Adrenal gland (tissue), 12 donors: ENCODE data around the gene MISP. TPM values are rescaled to one million over a fixed set of nuclear protein-coding genes. Genes with fewer than 3 reads are reported as not detected.

Experiments
- DNase-seq, 7 donors: peaks; one replicate each; pipeline ENCODE4 v3.0.0-alpha.2; 2019 to 2020
- H3K27ac ChIP-seq, 5 donors: fragments of 200-600 bp; sonication (generic) in 4 of 5; 1 replicate in 3 of 5; 2 replicates in 2 of 5; pipeline versions ENCODE4 v1.5.1 to v1.8.0; 2016 to 2020; ENCODE audit warnings: mild to moderate bottlenecking in 1 of 5
- H3K27me3 ChIP-seq: fragments of 200-600 bp; 2 replicates; pipeline ENCODE4 v1.8.0; 2021
- H3K36me3 ChIP-seq, 2 donors: fragments of 200-600 bp; replicated peaks in 1 of 2; 1 replicate in 1 of 2; 2 replicates in 1 of 2; pipeline versions ENCODE4 v1.5.1 to v1.8.0; 2018 to 2022
- H3K4me1 ChIP-seq, 2 donors: fragments of 200-600 bp; replicated peaks in 1 of 2; 1 replicate in 1 of 2; 2 replicates in 1 of 2; pipeline versions ENCODE4 v1.5.1 to v1.8.0; 2018 to 2021
- H3K4me3 ChIP-seq, 4 donors: fragments of 200-600 bp; sonication (generic) in 3 of 4; one replicate each; pipeline ENCODE4 v1.5.1; 2016 to 2018
- H3K9me3 ChIP-seq, 3 donors: fragments of 200-600 bp; sonication (generic) in 1 of 3; replicated peaks in 1 of 3; 1 replicate in 2 of 3; 2 replicates in 1 of 3; pipeline versions ENCODE4 v1.5.1 to v1.8.0; 2016 to 2021
- CTCF ChIP-seq, 6 experiments: fragments of 450-650 bp in 4 of 6; fragments of 200-600 bp in 2 of 6; sonication (generic) in 1 of 6; IDR thresholded peaks; 1 replicate in 5 of 6; 2 replicates in 1 of 6; pipeline versions ENCODE4 v1.5.1 to v1.8.0; 2016 to 2021; ENCODE audit warnings: antibody characterized with exemption in 6 of 6, mild to moderate bottlenecking in 2 of 6, moderate library complexity in 1 of 6
- POLR2A ChIP-seq, 2 donors: fragments of 450-650 bp; IDR thresholded peaks; one replicate each; pipeline ENCODE4 v1.6.1; 2017; ENCODE audit warnings: antibody characterized with exemption in 2 of 2, mild to moderate bottlenecking in 2 of 2, moderate library complexity in 1 of 2
- WGBS, 4 donors: extraction: QIAGEN DNeasy Blood & Tissue Kit in 2 of 4; methylation state at CpG; one replicate each; pipeline versions ENCODE4 v1.1.5 to v1.1.7; 2013 to 2017; 5-methylcytosine and 5-hydroxymethylcytosine counted together
- intact Hi-C, 2 donors: fragments of 100-400 bp; cut with DNase I; formaldehyde crosslinking; loops; one replicate each; pipeline versions ENCODE4 v1.14.1 to v1.15.0; 2022 to 2023
- polyA plus RNA-seq, 3 donors: library from polyadenylated mRNA; stranded (reverse); fragments of 200-250 nt in 2 of 3; fragments of 350-450 nt in 1 of 3; fragmentation: Illumina TruSeq in 1 of 3; extraction: RNeasy Lipid Tissue Mini Kit (QIAGEN cat#74804) in 1 of 3; gene quantifications; one replicate each; pipeline ENCODE4 v1.2.3, GENCODE V29; 2013 to 2014
- total RNA-seq, 9 donors: library from RNA; depleted of rRNA in 4 of 9; stranded (reverse); fragments of >200 nt in 4 of 9; fragments of 120-200 nt in 1 of 9; fragmentation: NEBNext Ultra II Directional in 1 of 9; extraction: Animal tissue kit (Norgen Biotek cat#: 25700) in 1 of 9; gene quantifications; one replicate each; pipeline versions ENCODE4 v1.1.0 to v1.2.4, GENCODE V29; 2013 to 2023
- donor health status: healthy with polysubstance abuse.
- donor health status: Bipolar disorder and iron deficiency.
- donor health status: DM: yes; HTN: yes; CAD: no.
- donor health status: DM: no; HTN: no; CAD: no.
- donor health status: DM: no; HTN: no; CAD: no.
- donor health status: DM: yes; HTN: yes; CAD: no.

MISP gene
- total and polyA plus RNA-seq, 12 donors, result 0.06 to 0.43 (median 0.11) TPM; not detected in 6

DNA sequence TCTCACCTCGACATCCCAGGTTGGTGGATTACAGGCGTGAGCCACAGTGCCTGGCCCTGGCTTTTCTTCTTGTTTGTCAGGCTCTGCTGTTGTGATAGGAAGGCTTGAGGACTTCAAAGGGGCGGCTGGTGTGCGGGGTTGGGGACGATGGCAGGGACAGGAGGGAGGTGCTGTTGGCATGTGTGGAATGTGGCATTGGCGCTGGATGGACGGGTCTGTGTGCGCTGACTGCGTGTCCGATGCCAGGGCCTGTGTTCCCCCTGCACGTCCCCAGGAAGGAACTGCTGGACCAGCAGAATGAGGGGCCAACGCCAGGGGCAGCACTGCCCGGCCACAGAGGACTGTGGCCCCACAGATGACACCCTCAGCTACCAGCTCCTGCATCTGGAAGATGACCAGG is 33.6 kb downstream of the MISP start:
- TF ChIP-seq POLR2A (IDR thresholded peaks at IDR 0.05) (no peak), CTCF (IDR thresholded peaks at IDR 0.05) (no peak)
- H3K4me1 ChIP-seq, result peaks cover 0 to 13% of the 10 kb centered on the region in 2 donors
- DNase-seq, result no peak
- 66 to 82% (median 79%) methylated on average over 12 to 13 of the region's 13 CpGs for WGBS, 4 donors
- H3K27ac ChIP-seq, result peak overlapping the region in 1 of 5 donors; percentile 58
- H3K4me3 ChIP-seq, result no peak overlapping the region
- intact Hi-C loops, result no loop called here
- H3K27me3 ChIP-seq, result no peaks in the 10 kb centered on the region
- H3K9me3 ChIP-seq, result no peaks in the 10 kb centered on the region
- H3K36me3 ChIP-seq, result no peaks in the 10 kb centered on the region

DNA sequence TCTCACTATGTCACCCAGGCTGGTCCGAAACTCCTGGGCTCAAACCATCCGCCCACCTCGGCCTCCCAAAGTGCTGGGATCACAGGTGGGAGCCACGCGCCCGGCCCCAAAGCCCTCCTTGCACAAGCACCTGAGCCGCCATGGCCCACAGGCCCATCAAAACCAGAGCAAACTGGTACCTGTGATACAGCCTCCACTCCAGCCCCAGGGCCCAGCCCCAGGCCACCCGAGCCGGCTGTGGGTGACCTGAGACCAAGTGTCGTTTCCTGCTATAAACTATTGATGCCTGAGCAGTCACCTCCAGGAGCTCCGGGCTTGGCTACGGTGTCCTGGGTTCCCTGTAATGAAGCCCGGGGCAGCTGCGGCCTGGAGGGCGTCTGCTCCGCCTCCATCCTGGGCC is 36.6 kb downstream of the MISP start:
- H3K36me3 ChIP-seq, result no peaks in the 10 kb centered on the region
- no peak overlapping the region for H3K4me3 ChIP-seq
- H3K27ac ChIP-seq, result peak overlapping the region in 2 of 5 donors; percentile 29 to 30
- H3K4me1 ChIP-seq, result peaks cover 0 to 17% of the 10 kb centered on the region in 2 donors
- WGBS, 4 donors, result 83 to 95% (median 89%) methylated on average over 9 to 16 of the region's 16 CpGs
- no peaks in the 10 kb centered on the region for H3K9me3 ChIP-seq
- intact Hi-C loops, result no loop called here
- TF ChIP-seq CTCF (IDR thresholded peaks at IDR 0.05) (no peak), POLR2A (IDR thresholded peaks at IDR 0.05) (no peak)
- DNase-seq, result no peak
- no peaks in the 10 kb centered on the region for H3K27me3 ChIP-seq

DNA sequence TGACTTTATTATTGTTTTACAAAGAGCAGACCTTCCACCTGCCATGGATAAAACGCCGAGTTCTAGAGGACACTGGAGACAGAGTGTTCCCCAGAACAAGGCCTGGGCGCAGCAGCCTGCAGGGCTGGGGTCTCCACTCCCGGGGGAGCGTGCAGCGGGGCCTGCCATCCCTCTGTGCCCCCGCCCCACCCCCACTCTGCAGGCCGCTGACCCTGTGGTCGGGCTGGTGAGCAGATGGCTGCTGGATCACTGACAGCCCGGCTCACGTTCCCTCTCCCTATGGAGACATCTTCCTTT is 37.7 kb downstream of the MISP start:
- no peak for DNase-seq
- H3K4me1 ChIP-seq, result peaks cover 0 to 17% of the 10 kb centered on the region in 2 donors
- no peaks in the 10 kb centered on the region for H3K27me3 ChIP-seq
- H3K27ac ChIP-seq, result peak overlapping the region in 3 of 5 donors; percentile 48 to 86 (median 77)
- WGBS, 4 donors, result 54 to 71% (median 61%) methylated on average over 3 to 11 of the region's 11 CpGs
- no peak overlapping the region for H3K4me3 ChIP-seq
- TF ChIP-seq CTCF (IDR thresholded peaks at IDR 0.05) (no peak), POLR2A (IDR thresholded peaks at IDR 0.05) (no peak)
- no peaks in the 10 kb centered on the region for H3K9me3 ChIP-seq
- intact Hi-C loops, result no loop called here
- H3K36me3 ChIP-seq, result no peaks in the 10 kb centered on the region

DNA sequence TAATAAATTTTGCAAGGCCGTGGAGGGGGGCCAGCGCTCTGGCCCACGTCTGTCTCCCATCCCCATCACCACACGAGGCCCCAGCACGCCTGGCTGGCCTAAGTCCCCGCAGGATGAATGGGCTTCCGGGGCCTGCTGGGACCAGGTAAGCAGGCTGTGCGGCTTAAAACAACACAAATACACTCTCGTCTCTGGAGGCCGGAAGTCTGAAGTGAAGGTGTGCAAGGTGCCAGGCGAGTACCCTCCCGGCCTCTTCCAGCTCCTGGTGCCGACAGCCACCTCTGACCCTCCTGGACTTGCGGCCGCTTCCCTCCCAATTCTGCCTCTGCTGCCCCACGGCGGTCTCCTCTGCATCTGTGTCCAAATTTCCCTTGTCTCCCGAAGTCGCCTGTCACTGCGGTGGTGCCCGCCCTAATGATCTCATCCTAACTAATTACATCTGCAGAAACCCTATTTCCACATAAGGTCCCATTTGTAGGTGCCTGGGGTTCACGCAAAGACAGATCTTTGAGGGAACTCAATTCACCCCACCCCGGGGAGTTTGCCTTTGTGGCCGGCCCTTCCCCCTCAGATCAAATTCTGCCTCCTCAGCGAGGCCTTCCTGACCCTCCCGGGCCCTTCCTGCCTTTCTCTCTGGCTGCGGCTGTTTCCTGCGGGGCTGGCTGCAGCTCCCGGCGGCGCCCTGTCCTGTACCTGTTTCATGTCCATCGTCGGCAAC is 38.2 kb downstream of the MISP start:
- 48 to 63% (median 53%) methylated on average over 23 to 33 of the region's 33 CpGs for WGBS, 4 donors
- Histone ChIP-seq H3K4me3 (no peak overlapping the region), H3K27me3 (no peaks in the 10 kb centered on the region), H3K27ac (peak overlapping the region in 3 of 5 donors; percentile 48 to 86 (median 77)), H3K4me1 (peaks cover 0 to 17% of the 10 kb centered on the region in 2 donors), H3K36me3 (no peaks in the 10 kb centered on the region), H3K9me3 (no peaks in the 10 kb centered on the region)
- DNase-seq, result no peak
- intact Hi-C loops, result no loop called here
- no peak for TF ChIP-seq CTCF (IDR thresholded peaks at IDR 0.05)
